H9 (cell line): ENCODE measurements around the gene NKD1. TPM values are rescaled to one million over a fixed set of nuclear protein-coding genes. Genes with fewer than 3 reads are reported as not detected.

Source experiments
- DNase-seq: peaks from one replicate; pipeline ENCODE4 v3.0.0-alpha.2; 2017
- H2AFZ ChIP-seq: one replicate; pipeline ENCODE4 v1.6.1; 2013; ENCODE audit warnings: mild to moderate bottlenecking, low read length, control low read depth, moderate library complexity
- H2AK5ac ChIP-seq: 2 replicates; pipeline ENCODE4 v1.6.1; 2013; ENCODE audit warnings: low read length, control low read depth, mixed read lengths; ENCODE audit not compliant: insufficient read length
- H2BK120ac ChIP-seq: one replicate; pipeline ENCODE4 v1.6.1; 2013; ENCODE audit warnings: low read depth, mild to moderate bottlenecking, low read length, control low read depth, inconsistent platforms; ENCODE audit not compliant: poor library complexity, severe bottlenecking
- H2BK12ac ChIP-seq: 2 replicates; pipeline ENCODE4 v1.6.1; 2013; ENCODE audit warnings: low read length, control low read depth, mixed read lengths, low read depth; ENCODE audit not compliant: insufficient read length
- H2BK15ac ChIP-seq: 2 replicates; pipeline ENCODE4 v1.6.1; 2013; ENCODE audit warnings: low read depth, low read length, control low read depth
- H2BK20ac ChIP-seq: one replicate; pipeline ENCODE4 v1.6.1; 2013; ENCODE audit warnings: low read depth, mild to moderate bottlenecking, low read length, control low read depth, inconsistent platforms; ENCODE audit not compliant: poor library complexity, severe bottlenecking
- H2BK5ac ChIP-seq: 2 replicates; pipeline ENCODE4 v1.6.1; 2013; ENCODE audit warnings: low read length, control low read depth, mixed read lengths; ENCODE audit not compliant: insufficient read length
- H3K14ac ChIP-seq: 2 replicates; pipeline ENCODE4 v1.6.1; 2013; ENCODE audit warnings: low read length, control low read depth; ENCODE audit not compliant: insufficient read depth
- H3K18ac ChIP-seq: 2 replicates; pipeline ENCODE4 v1.6.1; 2013; ENCODE audit warnings: low read depth, mild to moderate bottlenecking, mixed read lengths, low read length, control low read depth; ENCODE audit not compliant: insufficient read length
- H3K23ac ChIP-seq: 2 replicates; pipeline ENCODE4 v1.6.1; 2013; ENCODE audit warnings: low read length, control low read depth, mixed read lengths, low read depth; ENCODE audit not compliant: insufficient read length
- H3K23me2 ChIP-seq: 2 replicates; pipeline ENCODE4 v1.6.1; 2013; ENCODE audit warnings: low read depth, mild to moderate bottlenecking, mixed read lengths, low read length, control low read depth; ENCODE audit not compliant: insufficient read length, poor library complexity, severe bottlenecking
- H3K27ac ChIP-seq: 2 replicates; pipeline ENCODE4 v1.5.1; 2013; ENCODE audit warnings: low read length, control low read depth, mixed read lengths, low read depth; ENCODE audit not compliant: insufficient read length
- H3K27me3 ChIP-seq: 2 replicates; pipeline ENCODE4 v1.6.1; 2013; ENCODE audit warnings: low read length, control low read depth, inconsistent platforms; ENCODE audit not compliant: insufficient read depth
- H3K4ac ChIP-seq: 2 replicates; pipeline ENCODE4 v1.6.1; 2013; ENCODE audit warnings: low read depth, mild to moderate bottlenecking, control low read depth, inconsistent platforms, low read length, moderate library complexity
- H3K4me1 ChIP-seq: 2 replicates; pipeline ENCODE4 v1.6.1; 2013; ENCODE audit warnings: low read length, control low read depth, inconsistent platforms; ENCODE audit not compliant: insufficient read depth
- H3K4me2 ChIP-seq: 2 replicates; pipeline ENCODE4 v1.6.1; 2013; ENCODE audit warnings: low read length, control low read depth, mixed read lengths; ENCODE audit not compliant: insufficient read length, insufficient read depth
- H3K56ac ChIP-seq: 2 replicates; pipeline ENCODE4 v1.6.1; 2013; ENCODE audit warnings: low read depth, mild to moderate bottlenecking, mixed read lengths, low read length, control low read depth; ENCODE audit not compliant: insufficient read length
- H3K79me1 ChIP-seq: 2 replicates; pipeline ENCODE4 v1.6.1; 2013; ENCODE audit warnings: low read depth, mild to moderate bottlenecking, moderate library complexity, low read length, control low read depth, inconsistent platforms; ENCODE audit not compliant: insufficient read depth, poor library complexity, severe bottlenecking
- H3K79me2 ChIP-seq: 2 replicates; pipeline ENCODE4 v1.6.1; 2013; ENCODE audit warnings: low read length, control low read depth, inconsistent platforms; ENCODE audit not compliant: insufficient read depth
- H3K9ac ChIP-seq: 2 replicates; pipeline ENCODE4 v1.6.1; 2013; ENCODE audit warnings: low read length, control low read depth, mixed read lengths; ENCODE audit not compliant: insufficient read length; ENCODE audit errors: extremely low read depth
- H3K9me3 ChIP-seq: one replicate; pipeline ENCODE4 v1.6.1; 2013; ENCODE audit warnings: low read depth, low read length, inconsistent platforms; ENCODE audit not compliant: control insufficient read depth
- H3T11ph ChIP-seq: one replicate; pipeline ENCODE4 v1.6.1; 2013; ENCODE audit warnings: mild to moderate bottlenecking, low read length, control low read depth, inconsistent platforms
- H4K20me1 ChIP-seq: one replicate; pipeline ENCODE4 v1.6.1; 2013; ENCODE audit not compliant: control insufficient read depth, insufficient read length, insufficient read depth
- H4K5ac ChIP-seq: 2 replicates; pipeline ENCODE4 v1.6.1; 2013; ENCODE audit warnings: low read depth, mild to moderate bottlenecking, mixed read lengths, low read length, control low read depth; ENCODE audit not compliant: insufficient read length
- H4K8ac ChIP-seq: replicated peaks from 2 replicates; pipeline ENCODE4 v1.6.1; 2013; ENCODE audit warnings: low read length, control low read depth, mixed read lengths, low read depth; ENCODE audit not compliant: insufficient read length
- H4K91ac ChIP-seq: 2 replicates; pipeline ENCODE4 v1.6.1; 2013; ENCODE audit warnings: low read depth, mild to moderate bottlenecking, moderate library complexity, mixed read lengths, low read length, control low read depth; ENCODE audit not compliant: insufficient read length
- H3K27ac Mint-ChIP-seq, 3 experiments: 2 replicates in 2 of 3; 3 replicates in 1 of 3; pipeline ENCODE4 v1.8.0; 2020 to 2021; ENCODE audit warnings: mixed read lengths in 3 of 3, mild to moderate bottlenecking in 1 of 3, moderate library complexity in 1 of 3
- H3K27me3 Mint-ChIP-seq: 2 replicates; pipeline ENCODE4 v1.8.0; 2021; ENCODE audit warnings: low read depth, mild to moderate bottlenecking, moderate library complexity, mixed read lengths
- H3K36me3 Mint-ChIP-seq, 3 experiments: 2 replicates in 2 of 3; 3 replicates in 1 of 3; pipeline ENCODE4 v1.8.0; 2020 to 2021; ENCODE audit warnings: low read depth in 3 of 3, mixed read lengths in 3 of 3; ENCODE audit not compliant: insufficient read depth in 1 of 3
- H3K4me1 Mint-ChIP-seq, 2 experiments: 2 replicates each; pipeline ENCODE4 v1.8.0; 2020; ENCODE audit warnings: mixed read lengths in 2 of 2
- H3K4me3 Mint-ChIP-seq, 2 experiments: 2 replicates in 1 of 2; 3 replicates in 1 of 2; pipeline ENCODE4 v1.8.0; 2020 to 2021; ENCODE audit warnings: mild to moderate bottlenecking in 2 of 2, mixed read lengths in 2 of 2, moderate library complexity in 1 of 2
- H3K9me3 Mint-ChIP-seq, 2 experiments: 2 replicates in 1 of 2; 3 replicates in 1 of 2; pipeline ENCODE4 v1.8.0; 2020; ENCODE audit warnings: mild to moderate bottlenecking in 2 of 2, mixed read lengths in 2 of 2, moderate library complexity in 1 of 2
- WGBS: extraction: QIAGEN DNeasy Blood & Tissue Kit; methylation state at CpG from one replicate; pipeline ENCODE4 v1.1.7; 2013; ENCODE audit warnings: missing lambda C conversion rate, low lambda C conversion rate, mixed read lengths; ENCODE audit not compliant: insufficient read length; ENCODE audit errors: extremely low coverage; 5-methylcytosine and 5-hydroxymethylcytosine counted together
- total RNA-seq: library from RNA; stranded (reverse); gene quantifications from 2 replicates; pipeline ENCODE4 v1.2.1, GENCODE V29; 2021
- TF ChIP-seq, protein P1 (sequence below): fragments of 200-600 bp; sonication (generic); conservative IDR thresholded peaks from 3 replicates; pipeline ENCODE4 v1.8.0; 2021; ENCODE audit warnings: antibody characterized with exemption, mild to moderate bottlenecking

The NKD1 gene
- total RNA-seq, 1 experiment from 2014 or later, result 1.9 TPM

DNA sequence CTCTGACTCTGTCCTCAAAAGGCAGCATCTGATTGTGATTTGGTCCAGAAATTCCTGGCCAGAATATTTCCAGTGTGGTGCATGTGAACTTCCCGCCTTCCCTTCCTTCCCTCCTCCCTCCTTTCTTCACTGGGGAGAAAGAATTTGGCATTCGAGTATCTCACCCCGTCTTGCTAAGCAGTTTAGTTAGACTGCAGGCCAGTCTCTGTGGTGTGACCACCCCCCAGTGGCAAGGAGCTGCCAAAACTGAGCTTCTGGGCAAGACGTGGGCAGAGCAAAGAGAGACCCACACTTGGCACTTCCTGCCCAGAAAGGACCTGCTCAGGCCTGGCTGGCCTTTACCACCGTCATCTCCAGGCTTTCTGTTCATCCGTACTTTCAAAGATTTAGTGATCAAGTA lies 96.5 kb downstream of the NKD1 start:
- Histone ChIP-seq H4K5ac (no peak overlapping the region), H2BK12ac (no peak overlapping the region), H3K18ac (no peak overlapping the region), H3K27me3 (no peaks in the 10 kb centered on the region), H3K4me2 (no peak overlapping the region), H4K20me1 (no peaks in the 10 kb centered on the region), H4K8ac (no peak overlapping the region), H3K23ac (no peak overlapping the region), H3K9me3 (no peaks in the 10 kb centered on the region), H3K23me2 (no peaks in the 10 kb centered on the region), H2BK120ac (no peak overlapping the region), H2AFZ (no peak overlapping the region), H3K4ac (no peak overlapping the region), H3K79me2 (no peaks in the 10 kb centered on the region), H3K4me1 (no peaks in the 10 kb centered on the region; the same call in 1 of the 2 replicates), H3T11ph (no peak overlapping the region), H4K91ac (no peak overlapping the region), H2BK15ac (no peak overlapping the region), H3K14ac (no peak overlapping the region), H2BK5ac (no peak overlapping the region), H3K79me1 (no peaks in the 10 kb centered on the region), H3K27ac (no peak overlapping the region), H2BK20ac (no peak overlapping the region), H3K9ac (no peak overlapping the region), H2AK5ac (no peak overlapping the region), H3K56ac (no peak overlapping the region)
- WGBS, result no CpG with 5 or more reads among the region's 6 CpGs
- Mint-ChIP-seq H3K4me1 (peaks cover 13 to 17% of the 10 kb centered on the region in 2 experiments), H3K36me3 (no peaks in the 10 kb centered on the region), H3K27ac (no peak overlapping the region), H3K27me3 (peaks cover 24% of the 10 kb centered on the region), H3K4me3 (no peak overlapping the region), H3K9me3 (no peaks in the 10 kb centered on the region; a peak in 1 of 5 replicates)
- TF ChIP-seq, protein P1, sequence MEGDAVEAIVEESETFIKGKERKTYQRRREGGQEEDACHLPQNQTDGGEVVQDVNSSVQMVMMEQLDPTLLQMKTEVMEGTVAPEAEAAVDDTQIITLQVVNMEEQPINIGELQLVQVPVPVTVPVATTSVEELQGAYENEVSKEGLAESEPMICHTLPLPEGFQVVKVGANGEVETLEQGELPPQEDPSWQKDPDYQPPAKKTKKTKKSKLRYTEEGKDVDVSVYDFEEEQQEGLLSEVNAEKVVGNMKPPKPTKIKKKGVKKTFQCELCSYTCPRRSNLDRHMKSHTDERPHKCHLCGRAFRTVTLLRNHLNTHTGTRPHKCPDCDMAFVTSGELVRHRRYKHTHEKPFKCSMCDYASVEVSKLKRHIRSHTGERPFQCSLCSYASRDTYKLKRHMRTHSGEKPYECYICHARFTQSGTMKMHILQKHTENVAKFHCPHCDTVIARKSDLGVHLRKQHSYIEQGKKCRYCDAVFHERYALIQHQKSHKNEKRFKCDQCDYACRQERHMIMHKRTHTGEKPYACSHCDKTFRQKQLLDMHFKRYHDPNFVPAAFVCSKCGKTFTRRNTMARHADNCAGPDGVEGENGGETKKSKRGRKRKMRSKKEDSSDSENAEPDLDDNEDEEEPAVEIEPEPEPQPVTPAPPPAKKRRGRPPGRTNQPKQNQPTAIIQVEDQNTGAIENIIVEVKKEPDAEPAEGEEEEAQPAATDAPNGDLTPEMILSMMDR, result peak; percentile 58
- DNase-seq, result peak; percentile 54
